ENCODE results near the gene MRPL28. TPM values are rescaled to one million over a fixed set of nuclear protein-coding genes. Genes with fewer than 3 reads are reported as not detected.

MRPL28 gene
- total and polyA plus RNA-seq, 2 donors (not counting 1 experiment from before 2014, with no cell fraction given), result 65.2 to 86.5 TPM

DNA sequence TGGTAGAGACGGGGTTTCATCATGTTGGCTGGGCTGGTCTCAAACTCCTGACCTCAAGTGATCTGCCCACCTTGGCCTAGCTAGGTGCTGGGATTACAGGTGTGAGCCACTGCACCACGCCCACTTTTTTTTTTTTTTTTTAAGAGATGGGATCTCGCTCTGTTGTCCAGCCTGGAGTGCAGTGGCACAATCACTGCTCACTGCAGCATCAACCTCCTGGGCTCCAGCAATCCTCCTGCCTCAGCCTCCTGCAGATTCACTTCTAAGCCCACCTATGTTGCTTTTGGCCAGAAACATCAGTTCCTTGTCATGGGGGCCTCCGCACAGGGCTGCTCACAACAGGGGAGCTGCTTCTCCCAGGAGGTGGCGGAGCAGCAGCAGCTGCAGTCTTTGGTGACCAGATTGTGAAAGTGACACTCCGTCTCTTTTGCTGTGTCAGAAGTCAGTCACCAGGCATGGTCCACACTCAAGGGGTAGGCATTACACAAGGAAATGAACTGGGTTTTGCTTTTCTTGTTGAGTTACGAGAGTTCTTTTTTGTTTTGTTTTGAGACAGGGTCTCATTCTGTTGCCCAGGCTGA, 22.2 kb upstream of the MRPL28 start:
- Histone ChIP-seq H3K4me1 (ENCODE audit: control insufficient read depth, extremely low read depth, insufficient read depth, low read length) (no peaks in the 10 kb centered on the region), H4K20me1 (ENCODE audit: control insufficient read depth, extremely low read depth, insufficient read depth, low read length) (no peaks in the 10 kb centered on the region), H3K9me3 (ENCODE audit: control insufficient read depth, insufficient read depth, low read depth, low read length) (no peaks in the 10 kb centered on the region), H3K4me3 (replicated peaks in 1 of 4; ENCODE audit: control extremely low read depth in 1 of 4, insufficient read depth in 1 of 4, low read depth in 3 of 4, low read length in 4 of 4) (no peak overlapping the region), H3K79me2 (ENCODE audit: control insufficient read depth, insufficient read depth, low read length) (no peaks in the 10 kb centered on the region), H2AFZ (ENCODE audit: low read length) (no peak overlapping the region), H3K27ac (ENCODE audit: insufficient read depth, low read length) (no peak overlapping the region), H3K4me2 (ENCODE audit: extremely low read depth, insufficient read depth, low read length) (no peak overlapping the region), H3K9ac (ENCODE audit: insufficient read depth, low read length) (no peak overlapping the region), H3K36me3 (ENCODE audit: control insufficient read depth, insufficient read depth, low read length) (no peaks in the 10 kb centered on the region), H3K27me3 (ENCODE audit: control insufficient read depth, insufficient read depth, low read length) (no peaks in the 10 kb centered on the region)
- TF ChIP-seq, protein P1, sequence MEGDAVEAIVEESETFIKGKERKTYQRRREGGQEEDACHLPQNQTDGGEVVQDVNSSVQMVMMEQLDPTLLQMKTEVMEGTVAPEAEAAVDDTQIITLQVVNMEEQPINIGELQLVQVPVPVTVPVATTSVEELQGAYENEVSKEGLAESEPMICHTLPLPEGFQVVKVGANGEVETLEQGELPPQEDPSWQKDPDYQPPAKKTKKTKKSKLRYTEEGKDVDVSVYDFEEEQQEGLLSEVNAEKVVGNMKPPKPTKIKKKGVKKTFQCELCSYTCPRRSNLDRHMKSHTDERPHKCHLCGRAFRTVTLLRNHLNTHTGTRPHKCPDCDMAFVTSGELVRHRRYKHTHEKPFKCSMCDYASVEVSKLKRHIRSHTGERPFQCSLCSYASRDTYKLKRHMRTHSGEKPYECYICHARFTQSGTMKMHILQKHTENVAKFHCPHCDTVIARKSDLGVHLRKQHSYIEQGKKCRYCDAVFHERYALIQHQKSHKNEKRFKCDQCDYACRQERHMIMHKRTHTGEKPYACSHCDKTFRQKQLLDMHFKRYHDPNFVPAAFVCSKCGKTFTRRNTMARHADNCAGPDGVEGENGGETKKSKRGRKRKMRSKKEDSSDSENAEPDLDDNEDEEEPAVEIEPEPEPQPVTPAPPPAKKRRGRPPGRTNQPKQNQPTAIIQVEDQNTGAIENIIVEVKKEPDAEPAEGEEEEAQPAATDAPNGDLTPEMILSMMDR (conservative IDR thresholded peaks at IDR 0.05 in 1 of 2, IDR thresholded peaks at IDR 0.05 in 1 of 2; ENCODE audit: low read depth in 1 of 2, low read length in 2 of 2), result no peak
- no peak for TF ChIP-seq EZH2 (IDR thresholded peaks at IDR 0.05; ENCODE audit: low read length, missing control alignments)
- no peak for DNase-seq (ENCODE audit: low read depth in 2 of 2)

DNA sequence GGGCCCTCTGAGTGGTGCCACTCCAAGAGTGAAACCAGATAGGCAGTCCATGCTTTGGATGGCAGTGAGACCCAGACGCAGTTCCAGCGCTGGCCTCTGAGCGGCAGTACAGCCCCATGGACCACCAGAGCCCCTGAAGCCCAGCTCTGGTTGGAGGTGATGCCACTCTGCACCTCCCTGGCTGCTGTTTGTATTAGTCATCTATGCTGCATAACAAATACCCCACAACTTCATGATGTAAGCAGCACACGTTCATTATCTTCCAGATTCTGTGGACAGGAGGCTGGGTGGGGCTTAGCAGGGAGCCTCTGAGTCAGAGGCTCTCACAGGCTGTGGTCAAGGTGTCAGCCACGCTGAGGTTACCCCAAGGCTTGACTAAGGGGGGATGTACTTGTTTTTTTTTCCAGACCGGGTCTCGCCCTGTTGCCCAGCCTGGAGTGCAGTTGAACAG, 21.6 kb upstream of the MRPL28 start:
- Histone ChIP-seq H3K4me1 (ENCODE audit: control insufficient read depth, extremely low read depth, insufficient read depth, low read length) (no peaks in the 10 kb centered on the region), H3K79me2 (ENCODE audit: control insufficient read depth, insufficient read depth, low read length) (no peaks in the 10 kb centered on the region), H3K9me3 (ENCODE audit: control insufficient read depth, insufficient read depth, low read depth, low read length) (no peaks in the 10 kb centered on the region), H3K9ac (ENCODE audit: insufficient read depth, low read length) (no peak overlapping the region), H4K20me1 (ENCODE audit: control insufficient read depth, extremely low read depth, insufficient read depth, low read length) (no peaks in the 10 kb centered on the region), H3K4me2 (ENCODE audit: extremely low read depth, insufficient read depth, low read length) (peak overlapping the region; percentile 37), H3K4me3 (replicated peaks in 1 of 4; ENCODE audit: control extremely low read depth in 1 of 4, insufficient read depth in 1 of 4, low read depth in 3 of 4, low read length in 4 of 4) (no peak overlapping the region), H3K27ac (ENCODE audit: insufficient read depth, low read length) (no peak overlapping the region), H2AFZ (ENCODE audit: low read length) (no peak overlapping the region), H3K27me3 (ENCODE audit: control insufficient read depth, insufficient read depth, low read length) (no peaks in the 10 kb centered on the region), H3K36me3 (ENCODE audit: control insufficient read depth, insufficient read depth, low read length) (no peaks in the 10 kb centered on the region)
- TF ChIP-seq, protein P1 (conservative IDR thresholded peaks at IDR 0.05 in 1 of 2, IDR thresholded peaks at IDR 0.05 in 1 of 2; ENCODE audit: low read depth in 1 of 2, low read length in 2 of 2), result peak; percentile 75 to 93
- no peak for TF ChIP-seq EZH2 (IDR thresholded peaks at IDR 0.05; ENCODE audit: low read length, missing control alignments)
- peak; percentile 80 to 83 for DNase-seq (ENCODE audit: low read depth in 2 of 2)

DNA sequence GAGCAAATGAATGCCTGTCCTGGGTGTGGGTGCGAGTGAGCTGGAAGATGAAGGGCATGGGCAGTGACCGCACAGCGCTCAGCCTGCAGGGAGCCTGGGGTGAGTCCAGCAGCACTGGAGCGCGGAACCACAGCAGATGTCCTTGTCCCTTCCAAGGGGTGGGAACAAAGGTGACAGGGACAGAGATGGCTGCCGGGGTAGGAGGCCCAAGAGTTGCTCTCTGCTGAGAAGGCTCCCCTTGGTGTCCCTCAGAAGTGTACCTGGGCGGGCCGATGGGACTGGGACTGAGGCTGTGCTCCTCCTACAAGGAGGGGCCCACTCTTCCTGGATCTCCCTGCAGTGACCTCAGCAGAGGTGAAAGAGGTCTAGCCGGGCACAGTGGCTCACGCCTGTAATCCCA, 19.0 kb upstream of the MRPL28 start:
- Histone ChIP-seq H3K4me2 (ENCODE audit: extremely low read depth, insufficient read depth, low read length) (no peak overlapping the region), H4K20me1 (ENCODE audit: control insufficient read depth, extremely low read depth, insufficient read depth, low read length) (no peaks in the 10 kb centered on the region), H3K9ac (ENCODE audit: insufficient read depth, low read length) (no peak overlapping the region), H2AFZ (ENCODE audit: low read length) (no peak overlapping the region), H3K4me3 (replicated peaks in 1 of 4; ENCODE audit: control extremely low read depth in 1 of 4, insufficient read depth in 1 of 4, low read depth in 3 of 4, low read length in 4 of 4) (no peak overlapping the region), H3K4me1 (ENCODE audit: control insufficient read depth, extremely low read depth, insufficient read depth, low read length) (no peaks in the 10 kb centered on the region), H3K27me3 (ENCODE audit: control insufficient read depth, insufficient read depth, low read length) (no peaks in the 10 kb centered on the region), H3K27ac (ENCODE audit: insufficient read depth, low read length) (no peak overlapping the region), H3K36me3 (ENCODE audit: control insufficient read depth, insufficient read depth, low read length) (no peaks in the 10 kb centered on the region), H3K79me2 (ENCODE audit: control insufficient read depth, insufficient read depth, low read length) (no peaks in the 10 kb centered on the region), H3K9me3 (ENCODE audit: control insufficient read depth, insufficient read depth, low read depth, low read length) (no peaks in the 10 kb centered on the region)
- no peak for DNase-seq (ENCODE audit: low read depth in 2 of 2)
- TF ChIP-seq, protein P1 (conservative IDR thresholded peaks at IDR 0.05 in 1 of 2, IDR thresholded peaks at IDR 0.05 in 1 of 2; ENCODE audit: low read depth in 1 of 2, low read length in 2 of 2), result no peak
- TF ChIP-seq EZH2 (IDR thresholded peaks at IDR 0.05; ENCODE audit: low read length, missing control alignments), result no peak

Data from fibroblast of lung (primary cell).